Esophagus muscularis mucosa (tissue), 3 donors: ENCODE measurements around the gene CPNE8.

Experiments used
- EP300 ChIP-seq: sonication (generic); formaldehyde crosslinking; IDR thresholded peaks from one replicate; pipeline ENCODE4 v1.6.1; 2017; ENCODE audit warnings: antibody characterized with exemption
- TF ChIP-seq, protein P1 (sequence below), 3 experiments: fragments of 200-600 bp in 2 of 3; fragments of 450-650 bp in 1 of 3; sonication (generic) in 2 of 3; IDR thresholded peaks; one replicate each; pipeline ENCODE4 v1.5.1; 2017 to 2019; ENCODE audit warnings: antibody characterized with exemption in 3 of 3, mild to moderate bottlenecking in 2 of 3, moderate library complexity in 1 of 3

DNA sequence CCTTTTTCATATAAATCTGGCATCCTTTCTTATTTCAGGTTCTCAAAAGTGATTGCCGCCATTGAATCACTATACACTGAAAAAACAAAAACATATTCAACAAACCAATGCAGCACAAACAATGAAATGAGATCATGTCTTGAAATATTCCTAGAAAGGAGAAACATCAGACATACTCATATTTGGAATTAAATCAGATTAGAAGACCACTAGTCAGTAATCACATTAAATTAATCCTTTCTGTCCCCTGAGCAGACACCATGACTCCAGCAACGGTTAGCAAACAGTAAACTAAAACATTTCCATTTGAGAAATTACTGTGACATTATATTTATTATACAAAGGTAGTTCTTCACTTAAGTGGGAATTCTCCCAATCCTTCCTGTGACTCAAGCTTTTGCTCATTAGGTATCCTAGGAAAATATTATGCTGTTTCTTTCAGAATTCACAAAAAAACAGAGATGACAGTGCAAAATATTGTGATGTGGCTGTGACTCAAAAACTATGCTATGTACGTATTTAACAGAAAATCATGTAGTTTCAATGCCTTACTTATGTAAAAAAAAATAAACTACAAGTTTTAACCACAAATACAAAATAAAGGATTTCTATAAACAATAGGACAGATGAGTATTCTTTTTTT is 29.7 kb downstream of the CPNE8 start:
- TF ChIP-seq, protein P1, sequence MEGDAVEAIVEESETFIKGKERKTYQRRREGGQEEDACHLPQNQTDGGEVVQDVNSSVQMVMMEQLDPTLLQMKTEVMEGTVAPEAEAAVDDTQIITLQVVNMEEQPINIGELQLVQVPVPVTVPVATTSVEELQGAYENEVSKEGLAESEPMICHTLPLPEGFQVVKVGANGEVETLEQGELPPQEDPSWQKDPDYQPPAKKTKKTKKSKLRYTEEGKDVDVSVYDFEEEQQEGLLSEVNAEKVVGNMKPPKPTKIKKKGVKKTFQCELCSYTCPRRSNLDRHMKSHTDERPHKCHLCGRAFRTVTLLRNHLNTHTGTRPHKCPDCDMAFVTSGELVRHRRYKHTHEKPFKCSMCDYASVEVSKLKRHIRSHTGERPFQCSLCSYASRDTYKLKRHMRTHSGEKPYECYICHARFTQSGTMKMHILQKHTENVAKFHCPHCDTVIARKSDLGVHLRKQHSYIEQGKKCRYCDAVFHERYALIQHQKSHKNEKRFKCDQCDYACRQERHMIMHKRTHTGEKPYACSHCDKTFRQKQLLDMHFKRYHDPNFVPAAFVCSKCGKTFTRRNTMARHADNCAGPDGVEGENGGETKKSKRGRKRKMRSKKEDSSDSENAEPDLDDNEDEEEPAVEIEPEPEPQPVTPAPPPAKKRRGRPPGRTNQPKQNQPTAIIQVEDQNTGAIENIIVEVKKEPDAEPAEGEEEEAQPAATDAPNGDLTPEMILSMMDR (IDR thresholded peaks at IDR 0.05), result no peak
- TF ChIP-seq EP300, result no peak
